Stimulated activated CD4-positive, alpha-beta T cell treated with anti-CD3 and anti-CD28 coated beads, Interleukin-4, amount 100 ng/mL, for 48 hours (primary cell): Measurements from ENCODE around the gene CCDC18.

Experiments
- DNase-seq, 2 donors: peaks; one replicate each; pipeline ENCODE4 v3.0.0-alpha.2; 2020; ENCODE audit warnings: low read depth in 2 of 2

The CCDC18 gene

DNA sequence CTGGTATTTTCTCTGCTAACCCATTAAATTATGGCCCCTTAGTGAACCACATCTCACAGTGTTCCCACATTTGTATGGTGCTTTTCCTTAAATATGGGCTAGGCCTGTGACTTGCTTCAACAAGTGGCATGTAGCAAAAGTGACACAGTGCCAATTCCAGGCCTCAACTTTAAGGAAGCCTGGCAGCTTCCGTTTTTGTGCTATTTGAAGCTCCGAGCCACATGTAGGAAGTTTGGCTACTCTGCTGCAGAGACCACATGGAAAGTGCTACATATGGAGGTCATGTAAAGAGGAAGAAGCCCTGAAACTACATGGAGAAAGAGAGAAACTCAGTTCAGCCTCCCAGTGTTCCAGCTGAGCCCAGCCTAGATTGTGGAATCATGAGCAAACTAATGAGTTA, 136.7 kb downstream of the CCDC18 start:
- no peak for DNase-seq

- no peak for DNase-seq
Measured at GRCh38 chr1:93317943-93318342, 137.4 kb downstream of the CCDC18 start.

- no peak for DNase-seq
Measured at GRCh38 chr1:93321720-93322119, 141.2 kb downstream of the CCDC18 start.

- DNase-seq = no peak
Measured at GRCh38 chr1:93322349-93322748, 141.8 kb downstream of the CCDC18 start.

DNA sequence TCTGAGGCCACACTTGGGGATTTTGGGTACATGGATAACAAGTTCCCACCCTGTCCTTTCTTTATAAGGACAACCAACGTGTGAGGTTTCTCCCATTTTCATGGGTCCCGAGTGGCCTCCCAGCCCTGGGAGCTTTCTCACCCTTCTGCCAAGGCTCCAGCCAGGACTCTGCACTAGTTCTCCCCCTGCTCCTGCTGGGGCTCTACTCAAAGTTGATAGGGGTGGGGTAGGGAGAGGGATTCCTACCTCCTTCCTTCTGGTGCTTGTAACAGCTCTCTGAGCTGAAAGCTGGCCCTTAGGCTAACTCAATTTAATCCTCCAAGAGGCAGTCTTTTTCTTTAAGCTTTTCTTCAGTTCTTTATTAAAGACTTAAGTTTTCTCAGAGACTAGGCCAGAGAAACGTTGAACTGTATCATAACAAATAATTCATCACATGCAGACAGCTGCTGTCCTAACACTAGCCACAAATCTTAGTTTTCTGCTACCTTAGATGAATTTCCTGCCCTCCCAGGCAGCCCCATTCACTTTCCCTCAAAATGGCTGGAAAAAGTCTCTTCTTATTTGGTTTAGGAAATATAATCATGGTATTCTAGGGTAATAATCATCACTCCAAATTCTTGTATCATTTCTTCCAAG, 142.8 kb downstream of the CCDC18 start:
- no peak for DNase-seq

GRCh38 chr1:93324486-93325464, 144.3 kb downstream of the CCDC18 start:
- DNase-seq = no peak
